Trophoblast cell (in vitro differentiated cells and primary cell): ENCODE measurements around the gene ANAPC5.
"Not testable (repeated sequence)": the region's sequence is repeated elsewhere in the genome, so short reads cannot be mapped to it uniquely, and the experiment has no call there.

Experiments used
- DNase-seq, 2 donors: peaks; one replicate each; pipeline ENCODE4 v3.0.0-alpha.2; 2016
- H2AFZ ChIP-seq: 2 replicates; pipeline ENCODE4 v1.6.1; 2013; ENCODE audit warnings: low read length, moderate library complexity, mild to moderate bottlenecking; ENCODE audit not compliant: insufficient read depth, poor library complexity
- H2AK5ac ChIP-seq: 2 replicates; pipeline ENCODE4 v1.6.1; 2013; ENCODE audit warnings: mild to moderate bottlenecking, low read length
- H2BK120ac ChIP-seq: 2 replicates; pipeline ENCODE4 v1.6.1; 2013; ENCODE audit warnings: low read length, mild to moderate bottlenecking, moderate library complexity; ENCODE audit not compliant: insufficient read depth, poor library complexity
- H2BK12ac ChIP-seq: 2 replicates; pipeline ENCODE4 v1.6.1; 2013; ENCODE audit warnings: mild to moderate bottlenecking, low read length, moderate library complexity
- H2BK5ac ChIP-seq: 2 replicates; pipeline ENCODE4 v1.6.1; 2013; ENCODE audit warnings: low read length, low read depth, moderate library complexity, mild to moderate bottlenecking; ENCODE audit not compliant: poor library complexity
- H3K14ac ChIP-seq: 2 replicates; pipeline ENCODE4 v1.6.1; 2013; ENCODE audit warnings: mild to moderate bottlenecking, low read length
- H3K18ac ChIP-seq: 2 replicates; pipeline ENCODE4 v1.6.1; 2013; ENCODE audit warnings: mild to moderate bottlenecking, low read length
- H3K23ac ChIP-seq: 2 replicates; pipeline ENCODE4 v1.6.1; 2013; ENCODE audit warnings: low read length
- H3K27ac ChIP-seq: 2 replicates; pipeline ENCODE4 v1.5.1; 2013; ENCODE audit warnings: low read depth, mild to moderate bottlenecking, inconsistent platforms, low read length, moderate library complexity
- H3K27me3 ChIP-seq: 2 replicates; pipeline ENCODE4 v1.6.1; 2013; ENCODE audit warnings: inconsistent platforms, mild to moderate bottlenecking, low read length, moderate library complexity; ENCODE audit not compliant: insufficient read depth
- H3K36me3 ChIP-seq, 2 experiments: 1 replicate in 1 of 2; 2 replicates in 1 of 2; pipeline ENCODE4 v1.6.1; 2013; ENCODE audit warnings: low read length in 2 of 2, mild to moderate bottlenecking in 2 of 2, moderate library complexity in 1 of 2; ENCODE audit not compliant: insufficient read depth in 2 of 2, control insufficient read depth in 1 of 2
- H3K4ac ChIP-seq: 2 replicates; pipeline ENCODE4 v1.6.1; 2013; ENCODE audit warnings: low read depth, mild to moderate bottlenecking, low read length, moderate library complexity
- H3K4me1 ChIP-seq, 2 experiments: 1 replicate in 1 of 2; 2 replicates in 1 of 2; pipeline ENCODE4 v1.6.1; 2013; ENCODE audit warnings: low read length in 2 of 2, mild to moderate bottlenecking in 2 of 2, moderate library complexity in 1 of 2; ENCODE audit not compliant: insufficient read depth in 2 of 2, control insufficient read depth in 1 of 2
- H3K4me2 ChIP-seq: 2 replicates; pipeline ENCODE4 v1.6.1; 2013; ENCODE audit warnings: inconsistent platforms, mild to moderate bottlenecking, low read length, moderate library complexity
- H3K4me3 ChIP-seq: 2 replicates; pipeline ENCODE4 v1.5.1; 2013; ENCODE audit warnings: mild to moderate bottlenecking, low read depth, low read length, inconsistent platforms
- H3K79me1 ChIP-seq: one replicate; pipeline ENCODE4 v1.6.1; 2013; ENCODE audit warnings: low read length
- H3K79me2 ChIP-seq: 2 replicates; pipeline ENCODE4 v1.6.1; 2013; ENCODE audit warnings: low read length, mild to moderate bottlenecking; ENCODE audit not compliant: control insufficient read depth, insufficient read depth, poor library complexity
- H3K9ac ChIP-seq: 2 replicates; pipeline ENCODE4 v1.6.1; 2013; ENCODE audit warnings: mild to moderate bottlenecking, low read length
- H3K9me3 ChIP-seq: 2 replicates; pipeline ENCODE4 v1.6.1; 2013; ENCODE audit warnings: low read depth, mild to moderate bottlenecking, control low read depth, inconsistent platforms, low read length; ENCODE audit not compliant: insufficient read depth
- H4K12ac ChIP-seq: 2 replicates; pipeline ENCODE4 v1.6.1; 2013; ENCODE audit warnings: low read depth, mild to moderate bottlenecking, low read length, moderate library complexity
- H4K8ac ChIP-seq: 2 replicates; pipeline ENCODE4 v1.6.1; 2013; ENCODE audit warnings: low read depth, mild to moderate bottlenecking, low read length, moderate library complexity
- H4K91ac ChIP-seq: one replicate; pipeline ENCODE4 v1.6.1; 2013; ENCODE audit warnings: low read depth, mild to moderate bottlenecking, low read length, moderate library complexity
- WGBS: extraction: QIAGEN DNeasy Blood & Tissue Kit; methylation state at CpG from one replicate; pipeline ENCODE4 v1.1.7; 2013; ENCODE audit warnings: missing lambda C conversion rate; ENCODE audit not compliant: insufficient read length, insufficient coverage; ENCODE audit errors: extremely low coverage; 5-methylcytosine and 5-hydroxymethylcytosine counted together

Gene ANAPC5

DNA sequence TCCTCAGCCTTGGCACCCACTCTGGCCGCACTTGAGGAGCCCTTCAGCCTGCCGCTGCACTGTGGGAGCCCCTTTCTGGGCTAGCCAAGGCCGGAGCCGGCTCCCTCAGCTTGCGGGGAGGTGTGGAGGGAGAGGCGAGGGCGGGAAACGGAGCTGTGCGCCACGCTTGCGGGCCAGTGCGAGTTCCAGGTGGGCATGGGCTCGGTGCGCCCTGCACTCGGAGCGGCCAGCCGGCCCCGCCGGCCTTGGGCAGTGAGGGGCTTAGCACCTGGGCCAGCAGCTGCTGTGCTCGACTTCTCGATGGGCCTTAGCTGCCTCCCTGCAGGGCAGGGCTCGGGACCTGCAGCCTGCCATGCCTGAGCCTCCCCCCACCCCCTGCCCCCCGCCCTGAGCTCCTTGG, 22.1 kb upstream of the ANAPC5 start:
- not testable (repeated sequence) for H3K4me2 ChIP-seq, H2BK120ac ChIP-seq, DNase-seq, H2BK5ac ChIP-seq, H3K23ac ChIP-seq, H3K79me1 ChIP-seq, H3K9ac ChIP-seq, H2AFZ ChIP-seq, H3K4ac ChIP-seq, H4K91ac ChIP-seq, H4K12ac ChIP-seq, H3K79me2 ChIP-seq, H3K14ac ChIP-seq, H2AK5ac ChIP-seq, H2BK12ac ChIP-seq, H3K4me1 ChIP-seq, H3K18ac ChIP-seq, H3K9me3 ChIP-seq, H3K27ac ChIP-seq, H3K27me3 ChIP-seq, H3K36me3 ChIP-seq, H3K4me3 ChIP-seq, H4K8ac ChIP-seq
- WGBS = no CpG with 5 or more reads among the region's 23 CpGs

GRCh38 chr12:121373755-121374154, 21.5 kb upstream of the ANAPC5 start:
- Histone ChIP-seq H3K14ac (no peak overlapping the region), H3K27ac (no peak overlapping the region), H3K4me1 (no peaks in the 10 kb centered on the region), H3K4me3 (no peak overlapping the region), H2AK5ac (no peak overlapping the region), H3K4ac (no peak overlapping the region), H3K79me1 (no peaks in the 10 kb centered on the region), H4K8ac (no peak overlapping the region), H3K4me2 (no peak overlapping the region), H2BK120ac (no peak overlapping the region), H2BK5ac (no peak overlapping the region), H3K36me3 (no peaks in the 10 kb centered on the region), H3K9ac (no peak overlapping the region), H3K18ac (no peak overlapping the region), H2AFZ (no peak overlapping the region), H2BK12ac (no peak overlapping the region), H3K79me2 (no peaks in the 10 kb centered on the region), H4K91ac (no peak overlapping the region), H4K12ac (no peak overlapping the region), H3K23ac (no peak overlapping the region), H3K9me3 (no peaks in the 10 kb centered on the region), H3K27me3 (no peaks in the 10 kb centered on the region)
- no peak for DNase-seq
- no CpG with 5 or more reads among the region's 6 CpGs for WGBS

GRCh38 chr12:121371404-121371803, 19.2 kb upstream of the ANAPC5 start:
- H3K79me2 ChIP-seq = no peaks in the 10 kb centered on the region
- H3K4me3 ChIP-seq = no peak overlapping the region
- no peak overlapping the region for H3K14ac ChIP-seq
- H3K9me3 ChIP-seq = no peaks in the 10 kb centered on the region
- no peaks in the 10 kb centered on the region for H3K79me1 ChIP-seq
- H3K27me3 ChIP-seq = no peaks in the 10 kb centered on the region
- no peak overlapping the region for H3K4ac ChIP-seq
- no peaks in the 10 kb centered on the region for H3K4me1 ChIP-seq
- no peak overlapping the region for H3K18ac ChIP-seq
- H4K91ac ChIP-seq = no peak overlapping the region
- H4K8ac ChIP-seq = no peak overlapping the region
- H2AFZ ChIP-seq = no peak overlapping the region
- no peak overlapping the region for H3K4me2 ChIP-seq
- H2BK5ac ChIP-seq = no peak overlapping the region
- no peak overlapping the region for H2BK120ac ChIP-seq
- H3K36me3 ChIP-seq = no peaks in the 10 kb centered on the region
- H2AK5ac ChIP-seq = no peak overlapping the region
- H2BK12ac ChIP-seq = no peak overlapping the region
- H4K12ac ChIP-seq = no peak overlapping the region
- no peak overlapping the region for H3K27ac ChIP-seq
- WGBS = no CpG with 5 or more reads among the region's 6 CpGs
- no peak for DNase-seq
- H3K9ac ChIP-seq = no peak overlapping the region
- H3K23ac ChIP-seq = no peak overlapping the region

DNA sequence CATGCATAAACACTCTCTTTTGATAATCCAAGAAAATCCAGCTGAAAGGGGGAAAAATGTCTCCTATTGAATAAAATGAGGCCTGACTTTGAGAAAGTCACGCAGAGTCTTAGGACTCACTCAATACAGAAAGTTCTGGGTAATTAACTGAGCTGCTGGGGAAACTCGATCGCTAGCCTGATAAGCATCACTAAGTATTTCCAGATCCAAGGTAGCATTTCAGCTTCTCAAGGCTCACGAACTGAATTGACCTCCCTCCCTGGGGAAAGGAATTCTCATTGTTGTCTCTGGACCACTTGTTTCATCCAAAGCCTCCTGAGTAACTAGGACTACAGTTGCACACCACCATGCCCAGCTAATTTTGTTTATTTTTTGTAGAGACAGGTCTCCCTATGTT, 13.8 kb upstream of the ANAPC5 start:
- Histone ChIP-seq H3K4me1 (no peaks in the 10 kb centered on the region), H3K14ac (no peak overlapping the region), H3K4ac (no peak overlapping the region), H3K79me1 (no peaks in the 10 kb centered on the region), H3K9me3 (no peaks in the 10 kb centered on the region), H4K91ac (no peak overlapping the region), H3K9ac (no peak overlapping the region), H3K18ac (no peak overlapping the region), H2BK12ac (no peak overlapping the region), H3K79me2 (no peaks in the 10 kb centered on the region), H2BK120ac (no peak overlapping the region), H3K23ac (no peak overlapping the region), H2AFZ (no peak overlapping the region), H3K36me3 (no peaks in the 10 kb centered on the region), H3K27ac (no peak overlapping the region), H3K4me3 (no peak overlapping the region), H3K4me2 (no peak overlapping the region), H4K8ac (no peak overlapping the region), H2BK5ac (no peak overlapping the region), H3K27me3 (no peaks in the 10 kb centered on the region), H4K12ac (no peak overlapping the region), H2AK5ac (no peak overlapping the region)
- no CpG with 5 or more reads among the region's 4 CpGs for WGBS
- DNase-seq = no peak
